CD14-positive monocyte (primary cell): ENCODE results near the gene FAM110D. TPM values are rescaled to one million over a fixed set of nuclear protein-coding genes. Genes with fewer than 3 reads are reported as not detected.
A peak's percentile ranks its signal among the peaks of the same experiment; 100 is the strongest.

ENCODE experiments used
- DNase-seq, 3 donors: peaks; one replicate each; pipeline ENCODE4 v3.0.0-alpha.2; 2011 to 2022
- H2AFZ ChIP-seq: 2 replicates; pipeline ENCODE4 v1.6.0; 2012; ENCODE audit warnings: mild to moderate bottlenecking, low read depth, low read length, inconsistent platforms; ENCODE audit not compliant: insufficient read depth, poor library complexity, severe bottlenecking
- H3K27ac ChIP-seq, 2 donors: 1 replicate in 1 of 2; 2 replicates in 1 of 2; pipeline ENCODE4 v1.5.1; 2012 to 2013; ENCODE audit warnings: low read length in 2 of 2, control low read depth in 1 of 2, inconsistent platforms in 1 of 2, low read depth in 1 of 2, mild to moderate bottlenecking in 1 of 2
- H3K27me3 ChIP-seq, 2 donors: one replicate each; pipeline versions ENCODE4 v1.6.0 to v1.6.1; 2011 to 2013; ENCODE audit warnings: low read length in 2 of 2; ENCODE audit not compliant: control insufficient read depth in 2 of 2, insufficient read depth in 2 of 2
- H3K36me3 ChIP-seq, 2 donors: replicated peaks in 1 of 2; 1 replicate in 1 of 2; 2 replicates in 1 of 2; pipeline versions ENCODE4 v1.5.1 to v1.6.1; 2012 to 2013; ENCODE audit warnings: low read length in 2 of 2, control low read depth in 1 of 2, inconsistent platforms in 1 of 2, mild to moderate bottlenecking in 1 of 2; ENCODE audit not compliant: insufficient read depth in 2 of 2, control insufficient read depth in 1 of 2
- H3K4me1 ChIP-seq, 2 donors: 1 replicate in 1 of 2; 2 replicates in 1 of 2; pipeline versions ENCODE4 v1.5.1 to v1.6.1; 2012 to 2013; ENCODE audit warnings: low read length in 2 of 2, control low read depth in 1 of 2, inconsistent platforms in 1 of 2, mild to moderate bottlenecking in 1 of 2, moderate library complexity in 1 of 2; ENCODE audit not compliant: insufficient read depth in 2 of 2, control insufficient read depth in 1 of 2
- H3K4me2 ChIP-seq: replicated peaks from 2 replicates; pipeline ENCODE3; 2012; ENCODE audit warnings: low read length, moderate library complexity, mild to moderate bottlenecking; ENCODE audit not compliant: poor library complexity, severe bottlenecking; ENCODE audit errors: extremely low read depth
- H3K4me3 ChIP-seq, 3 experiments: fragments of 200-600 bp in 1 of 3; sonication (generic) in 1 of 3; replicated peaks in 1 of 3; 1 replicate in 2 of 3; 2 replicates in 1 of 3; pipeline ENCODE4 v1.5.1; 2011 to 2013; ENCODE audit warnings: low read length in 3 of 3, mild to moderate bottlenecking in 3 of 3, control low read depth in 2 of 3, low read depth in 2 of 3, inconsistent platforms in 1 of 3, moderate library complexity in 1 of 3
- H3K79me2 ChIP-seq: 2 replicates; pipeline ENCODE4 v1.6.0; 2012; ENCODE audit warnings: mild to moderate bottlenecking, control low read depth, inconsistent platforms, low read length, moderate library complexity; ENCODE audit not compliant: insufficient read depth
- H3K9ac ChIP-seq: 2 replicates; pipeline ENCODE4 v1.6.0; 2017; ENCODE audit warnings: low read length, mild to moderate bottlenecking; ENCODE audit not compliant: insufficient read depth, poor library complexity, severe bottlenecking
- H3K9me3 ChIP-seq, 2 donors: replicated peaks in 1 of 2; 1 replicate in 1 of 2; 2 replicates in 1 of 2; pipeline versions ENCODE4 v1.5.1 to v1.6.1; 2012 to 2013; ENCODE audit warnings: low read length in 2 of 2, control low read depth in 1 of 2; ENCODE audit not compliant: control insufficient read depth in 1 of 2, insufficient read depth in 1 of 2
- H4K20me1 ChIP-seq: 2 replicates; pipeline ENCODE4 v1.6.0; 2012; ENCODE audit warnings: mild to moderate bottlenecking, low read length, control low read depth, moderate library complexity; ENCODE audit not compliant: insufficient read depth
- H3K27ac Mint-ChIP-seq, 7 donors: one replicate each; pipeline ENCODE4 v1.8.0; 2020; ENCODE audit warnings: mild to moderate bottlenecking in 7 of 7, mixed read lengths in 7 of 7, moderate library complexity in 6 of 7, inconsistent platforms in 2 of 7
- H3K27me3 Mint-ChIP-seq, 3 donors: one replicate each; pipeline ENCODE4 v1.8.0; 2021 to 2022; ENCODE audit warnings: low read depth in 3 of 3, mild to moderate bottlenecking in 3 of 3, mixed read lengths in 3 of 3, moderate library complexity in 3 of 3, inconsistent platforms in 1 of 3
- H3K36me3 Mint-ChIP-seq, 2 donors: one replicate each; pipeline ENCODE4 v1.8.0; 2020; ENCODE audit warnings: mixed read lengths in 2 of 2, inconsistent platforms in 1 of 2, mild to moderate bottlenecking in 1 of 2
- H3K4me1 Mint-ChIP-seq: one replicate; pipeline ENCODE4 v1.8.0; 2020; ENCODE audit warnings: mild to moderate bottlenecking, mixed read lengths
- H3K4me3 Mint-ChIP-seq, 2 donors: one replicate each; pipeline ENCODE4 v1.8.0; 2020; ENCODE audit warnings: mild to moderate bottlenecking in 2 of 2, mixed read lengths in 2 of 2, moderate library complexity in 1 of 2
- H3K9me3 Mint-ChIP-seq, 7 donors: one replicate each; pipeline ENCODE4 v1.8.0; 2020 to 2022; ENCODE audit warnings: mixed read lengths in 7 of 7, mild to moderate bottlenecking in 6 of 7, moderate library complexity in 6 of 7, inconsistent platforms in 2 of 7
- WGBS: methylation state at CpG from one replicate; pipeline ENCODE4 v1.1.5; 2013; ENCODE audit warnings: missing lambda C conversion rate; ENCODE audit not compliant: insufficient coverage; 5-methylcytosine and 5-hydroxymethylcytosine counted together
- intact Hi-C, 2 donors: fragments of 100-400 bp; cut with micrococcal nuclease; formaldehyde crosslinking; loops; one replicate each; pipeline versions ENCODE4 v1.15.0 to v1.15.1; 2023
- polyA plus RNA-seq, 3 donors: library from polyadenylated mRNA; depleted of rRNA in 1 of 3; unstranded in 2 of 3; stranded (reverse) in 1 of 3; fragments of 300-500 nt in 2 of 3; fragments of >200 nt in 1 of 3; fragmentation: Illumina TruSeq in 2 of 3; gene quantifications; 1 replicate in 2 of 3; 2 replicates in 1 of 3; pipeline ENCODE4 v1.2.3, GENCODE V29; 2012 to 2021
- TF ChIP-seq, protein P1 (sequence below): fragments of 200-600 bp; IDR thresholded peaks from one replicate; pipeline ENCODE4 v1.8.0; 2022; ENCODE audit warnings: antibody characterized with exemption, mild to moderate bottlenecking

FAM110D gene
- polyA plus RNA-seq, 3 donors, result not detected

DNA sequence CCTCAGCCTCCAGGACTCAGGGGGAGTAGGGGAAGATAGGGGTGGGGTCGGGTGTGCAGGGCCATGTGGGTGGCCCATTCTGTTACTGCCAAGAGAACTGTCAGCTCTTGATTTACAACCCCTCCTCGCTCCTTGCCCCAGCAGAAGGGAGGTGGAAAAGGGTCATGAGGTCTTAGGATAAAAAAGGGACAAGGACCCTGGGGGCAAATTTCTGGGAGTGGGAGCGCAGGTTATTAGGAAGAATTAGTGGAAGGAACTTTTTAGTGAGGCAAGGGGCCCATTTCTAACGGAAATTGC, 812 bp downstream of the FAM110D start:
- no peak overlapping the region for H3K4me3 ChIP-seq
- Mint-ChIP-seq H3K9me3 (peaks cover 0 to 11% (median 0%) of the 10 kb centered on the region in 7 donors), H3K4me1 (peaks cover 29% of the 10 kb centered on the region), H3K36me3 (peaks cover 0 to 2% of the 10 kb centered on the region in 2 donors), H3K27me3 (peaks cover 71 to 79% (median 76%) of the 10 kb centered on the region in 3 donors), H3K27ac (peak overlapping the region in 1 of 7 donors; percentile 49), H3K4me3 (peak overlapping the region in 1 of 2 donors; percentile 61)
- TF ChIP-seq, protein P1, sequence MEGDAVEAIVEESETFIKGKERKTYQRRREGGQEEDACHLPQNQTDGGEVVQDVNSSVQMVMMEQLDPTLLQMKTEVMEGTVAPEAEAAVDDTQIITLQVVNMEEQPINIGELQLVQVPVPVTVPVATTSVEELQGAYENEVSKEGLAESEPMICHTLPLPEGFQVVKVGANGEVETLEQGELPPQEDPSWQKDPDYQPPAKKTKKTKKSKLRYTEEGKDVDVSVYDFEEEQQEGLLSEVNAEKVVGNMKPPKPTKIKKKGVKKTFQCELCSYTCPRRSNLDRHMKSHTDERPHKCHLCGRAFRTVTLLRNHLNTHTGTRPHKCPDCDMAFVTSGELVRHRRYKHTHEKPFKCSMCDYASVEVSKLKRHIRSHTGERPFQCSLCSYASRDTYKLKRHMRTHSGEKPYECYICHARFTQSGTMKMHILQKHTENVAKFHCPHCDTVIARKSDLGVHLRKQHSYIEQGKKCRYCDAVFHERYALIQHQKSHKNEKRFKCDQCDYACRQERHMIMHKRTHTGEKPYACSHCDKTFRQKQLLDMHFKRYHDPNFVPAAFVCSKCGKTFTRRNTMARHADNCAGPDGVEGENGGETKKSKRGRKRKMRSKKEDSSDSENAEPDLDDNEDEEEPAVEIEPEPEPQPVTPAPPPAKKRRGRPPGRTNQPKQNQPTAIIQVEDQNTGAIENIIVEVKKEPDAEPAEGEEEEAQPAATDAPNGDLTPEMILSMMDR, result no peak
- WGBS, result 100% methylated on average over 1 of the region's 4 CpGs
- no peak for DNase-seq
- no peak overlapping the region for H3K27ac ChIP-seq
- peaks cover 23 to 38% of the 10 kb centered on the region in 2 donors for H3K4me1 ChIP-seq
- no peak overlapping the region for H3K4me2 ChIP-seq
- peaks cover 18 to 68% of the 10 kb centered on the region in 2 donors for H3K27me3 ChIP-seq
- H3K9ac ChIP-seq, result no peak overlapping the region
- intact Hi-C loops, result loop anchor here in 1 of 2 donors (5.0 kb wide), 2 partner anchors 37 to 52 kb away; no protein-coding TSS in a partner anchor
- no peaks in the 10 kb centered on the region for H3K9me3 ChIP-seq
- H3K36me3 ChIP-seq, result no peaks in the 10 kb centered on the region
- H3K79me2 ChIP-seq, result no peaks in the 10 kb centered on the region
- no peak overlapping the region for H2AFZ ChIP-seq
- no peaks in the 10 kb centered on the region for H4K20me1 ChIP-seq

DNA sequence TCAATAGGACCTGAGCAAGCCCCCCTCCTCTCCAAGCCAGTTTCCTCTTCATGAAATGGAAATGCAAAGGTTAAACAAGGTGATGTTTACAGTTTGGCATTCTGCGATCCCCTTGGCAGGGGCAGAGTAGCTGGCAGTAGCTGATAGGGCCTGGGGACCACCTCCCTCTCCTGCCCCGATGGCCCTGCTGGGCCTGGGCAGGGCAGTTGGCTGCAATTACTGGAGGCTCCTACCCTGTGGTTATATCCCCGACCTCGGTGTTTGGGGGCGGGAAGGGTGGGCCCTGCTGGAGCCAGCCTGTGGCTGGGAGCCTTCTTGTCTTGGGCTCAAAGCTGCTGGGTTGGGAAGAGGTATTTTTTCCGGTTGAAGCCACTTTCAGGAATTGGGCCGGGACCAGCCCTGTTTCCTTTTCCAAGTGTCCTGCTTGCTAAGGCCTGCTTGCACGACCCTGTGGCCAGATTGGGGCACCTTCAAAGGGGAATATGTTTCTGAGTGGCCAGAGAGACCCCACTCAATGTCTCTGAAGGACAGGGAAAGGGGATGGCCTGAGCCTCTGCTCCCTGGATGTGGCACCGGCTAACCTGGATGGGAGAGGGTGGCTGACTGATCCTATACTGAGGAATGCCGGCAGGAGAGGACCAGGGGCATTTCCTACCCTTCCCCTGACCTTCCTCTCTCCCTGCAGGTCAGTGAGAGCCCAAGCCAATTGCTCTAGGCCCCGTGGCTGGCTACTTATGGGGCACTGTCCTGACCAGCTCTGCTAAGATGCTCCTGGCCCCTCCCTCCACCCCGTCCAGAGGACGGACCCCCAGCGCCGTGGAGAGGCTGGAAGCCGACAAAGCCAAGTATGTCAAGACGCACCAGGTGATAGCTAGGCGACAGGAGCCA, 1.9 kb downstream of the FAM110D start:
- H3K27ac ChIP-seq, result no peak overlapping the region
- no peaks in the 10 kb centered on the region for H3K9me3 ChIP-seq
- peaks cover 15 to 66% of the 10 kb centered on the region in 2 donors for H3K27me3 ChIP-seq
- H3K79me2 ChIP-seq, result no peaks in the 10 kb centered on the region
- H3K4me2 ChIP-seq, result peak overlapping the region; percentile 88
- H3K9me3 Mint-ChIP-seq, result peaks cover 0 to 8% (median 0%) of the 10 kb centered on the region in 7 donors
- peaks cover 0 to 2% of the 10 kb centered on the region in 2 donors for H3K36me3 Mint-ChIP-seq
- no peaks in the 10 kb centered on the region for H4K20me1 ChIP-seq
- WGBS, result 68% methylated on average over 17 of the region's 18 CpGs
- peak overlapping the region; percentile 85 for H2AFZ ChIP-seq
- H3K4me3 Mint-ChIP-seq, result peak overlapping the region in 1 of 2 donors; percentile 85
- no peaks in the 10 kb centered on the region for H3K36me3 ChIP-seq
- intact Hi-C loops, result loop anchor here in 1 of 2 donors (5.0 kb wide), 2 partner anchors 38 to 53 kb away; no protein-coding TSS in a partner anchor
- H3K9ac ChIP-seq, result peak overlapping the region; percentile 40
- peaks cover 70 to 79% (median 71%) of the 10 kb centered on the region in 3 donors for H3K27me3 Mint-ChIP-seq
- TF ChIP-seq, protein P1, result no peak
- H3K4me1 Mint-ChIP-seq, result peaks cover 23% of the 10 kb centered on the region
- H3K27ac Mint-ChIP-seq, result peak overlapping the region in 1 of 7 donors; percentile 70
- DNase-seq, result no peak
- H3K4me1 ChIP-seq, result peaks cover 22 to 31% of the 10 kb centered on the region in 2 donors
- peak overlapping the region in 1 of 3 experiments; percentile 75 for H3K4me3 ChIP-seq
